Activated CD8-positive, alpha-beta memory T cell treated with anti-CD3 and anti-CD28 coated beads, Interleukin-2, amount 10 ng/mL, durations not matched to agents 7 days and 5 days (primary cell): ENCODE measurements around the gene ZNF85. TPM values are rescaled to one million over a fixed set of nuclear protein-coding genes. Genes with fewer than 3 reads are reported as not detected.

Source experiments
- ATAC-seq: fragments of 150-1000 bp; cut with Tn5 transposase; one replicate; pipeline ENCODE4 v1.10.0; 2021; ENCODE audit warnings: moderate library complexity
- CTCF ChIA-PET: fragments of 350-600 bp; sonication (Branson Sonifier 250); formaldehyde crosslinking; loops from one replicate; lab custom pipeline; 2021; ENCODE audit warnings: antibody characterized with exemption; lab: Charles Lee
- DNase-seq: peaks from one replicate; pipeline ENCODE4 v3.0.0-alpha.2; 2020
- H3K27ac Mint-ChIP-seq: one replicate; pipeline ENCODE4 v1.8.0; 2021; ENCODE audit warnings: mild to moderate bottlenecking, mixed read lengths
- H3K27me3 Mint-ChIP-seq: one replicate; pipeline ENCODE4 v1.8.0; 2021; ENCODE audit warnings: mixed read lengths
- H3K36me3 Mint-ChIP-seq: one replicate; pipeline ENCODE4 v1.8.0; 2021; ENCODE audit warnings: mild to moderate bottlenecking, mixed read lengths
- H3K4me1 Mint-ChIP-seq: one replicate; pipeline ENCODE4 v1.8.0; 2021; ENCODE audit warnings: mixed read lengths
- H3K4me3 Mint-ChIP-seq: one replicate; pipeline ENCODE4 v1.8.0; 2021; ENCODE audit warnings: mild to moderate bottlenecking, moderate library complexity, mixed read lengths
- H3K9me3 Mint-ChIP-seq: one replicate; pipeline ENCODE4 v1.8.0; 2022; ENCODE audit warnings: low read depth, mixed read lengths
- total RNA-seq, 2 experiments: library from RNA; stranded (reverse); gene quantifications; one replicate each; pipeline ENCODE4 v1.2.3, GENCODE V29; 2021

The ZNF85 gene
- total RNA-seq, 2 experiments from 2014 or later: 15.4 to 20.6 TPM

DNA sequence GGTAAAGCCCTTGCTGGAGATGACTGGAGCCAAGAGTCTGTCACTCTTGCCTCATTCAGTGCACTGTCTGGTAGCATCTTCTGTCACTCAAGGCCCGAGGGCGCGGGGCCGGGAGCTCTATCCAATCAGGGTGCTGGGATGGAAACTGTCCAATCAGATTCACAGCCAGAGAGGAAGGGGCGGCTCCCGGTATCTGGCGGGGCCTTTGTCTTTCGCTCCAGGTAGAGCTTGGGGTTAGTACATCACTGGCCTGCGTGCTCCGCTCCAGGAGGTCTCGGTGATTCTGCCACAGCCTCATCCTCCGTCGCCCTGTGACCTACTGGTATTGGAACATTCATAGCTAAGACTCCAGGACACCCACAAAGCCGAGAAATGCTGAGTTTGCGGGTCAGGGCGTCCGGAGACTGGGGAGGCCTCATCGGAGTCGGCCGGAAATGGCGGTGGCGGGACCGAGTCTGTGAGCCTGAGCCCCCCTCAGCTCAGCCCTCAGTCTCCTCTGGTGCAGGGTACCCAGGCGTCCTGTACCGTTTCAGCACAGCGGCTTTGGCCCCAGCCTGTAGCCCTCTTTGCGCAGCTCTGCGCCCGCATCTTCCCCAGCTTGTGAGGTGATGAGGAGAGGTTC, 76.8 kb downstream of the ZNF85 start:
- no peaks in the 10 kb centered on the region for H3K27me3 Mint-ChIP-seq
- H3K4me3 Mint-ChIP-seq: peak overlapping the region; percentile 92
- CTCF ChIA-PET: interaction anchor here (0.5 to 1.2 kb wide), 4 partner anchors 10 to 434 kb away, joined by 3 to 5 read pairs (median 4); partner anchors contain the start of genes ZNF430 and ZNF737

More for the DNA sequence above, 76.8 kb downstream of the ZNF85 start:
- ATAC-seq (peak; percentile 100), DNase-seq (peak; percentile 95)
- peaks cover 22% of the 10 kb centered on the region for H3K36me3 Mint-ChIP-seq
- peaks cover 18% of the 10 kb centered on the region for H3K4me1 Mint-ChIP-seq
- H3K27ac Mint-ChIP-seq: peak overlapping the region; percentile 94
- H3K9me3 Mint-ChIP-seq: peaks cover 9% of the 10 kb centered on the region

Other genes starting within 250 kb of the ZNF85 start
- gene ZNF66, start 146.9 kb upstream of the ZNF85 start, total RNA-seq: 10 to 100 TPM in 1 of 2 experiments, 1 to 10 TPM in 1; 8.8 to 18.4 TPM
- gene ZNF430, start 97.4 kb downstream of the ZNF85 start, total RNA-seq: 10 to 100 TPM; 20.8 to 28.5 TPM
- 10 to 100 TPM; 26.4 to 30.7 TPM for gene ZNF714, start 159.0 kb downstream of the ZNF85 start, total RNA-seq
- gene ZNF431, start 218.8 kb downstream of the ZNF85 start, total RNA-seq: 10 to 100 TPM; 19.2 to 22.4 TPM